GM19193 (cell line): ENCODE results near the gene REC8.
A peak's percentile ranks its signal among the peaks of the same experiment; 100 is the strongest.

Experiments used
- POLR2A ChIP-seq: IDR thresholded peaks from 4 replicates; pipeline ENCODE4 v1.6.1; 2011; ENCODE audit not compliant: insufficient read depth, insufficient read length; ENCODE audit errors: extremely low read depth

REC8 gene, protein sequence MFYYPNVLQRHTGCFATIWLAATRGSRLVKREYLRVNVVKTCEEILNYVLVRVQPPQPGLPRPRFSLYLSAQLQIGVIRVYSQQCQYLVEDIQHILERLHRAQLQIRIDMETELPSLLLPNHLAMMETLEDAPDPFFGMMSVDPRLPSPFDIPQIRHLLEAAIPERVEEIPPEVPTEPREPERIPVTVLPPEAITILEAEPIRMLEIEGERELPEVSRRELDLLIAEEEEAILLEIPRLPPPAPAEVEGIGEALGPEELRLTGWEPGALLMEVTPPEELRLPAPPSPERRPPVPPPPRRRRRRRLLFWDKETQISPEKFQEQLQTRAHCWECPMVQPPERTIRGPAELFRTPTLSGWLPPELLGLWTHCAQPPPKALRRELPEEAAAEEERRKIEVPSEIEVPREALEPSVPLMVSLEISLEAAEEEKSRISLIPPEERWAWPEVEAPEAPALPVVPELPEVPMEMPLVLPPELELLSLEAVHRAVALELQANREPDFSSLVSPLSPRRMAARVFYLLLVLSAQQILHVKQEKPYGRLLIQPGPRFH

DNA sequence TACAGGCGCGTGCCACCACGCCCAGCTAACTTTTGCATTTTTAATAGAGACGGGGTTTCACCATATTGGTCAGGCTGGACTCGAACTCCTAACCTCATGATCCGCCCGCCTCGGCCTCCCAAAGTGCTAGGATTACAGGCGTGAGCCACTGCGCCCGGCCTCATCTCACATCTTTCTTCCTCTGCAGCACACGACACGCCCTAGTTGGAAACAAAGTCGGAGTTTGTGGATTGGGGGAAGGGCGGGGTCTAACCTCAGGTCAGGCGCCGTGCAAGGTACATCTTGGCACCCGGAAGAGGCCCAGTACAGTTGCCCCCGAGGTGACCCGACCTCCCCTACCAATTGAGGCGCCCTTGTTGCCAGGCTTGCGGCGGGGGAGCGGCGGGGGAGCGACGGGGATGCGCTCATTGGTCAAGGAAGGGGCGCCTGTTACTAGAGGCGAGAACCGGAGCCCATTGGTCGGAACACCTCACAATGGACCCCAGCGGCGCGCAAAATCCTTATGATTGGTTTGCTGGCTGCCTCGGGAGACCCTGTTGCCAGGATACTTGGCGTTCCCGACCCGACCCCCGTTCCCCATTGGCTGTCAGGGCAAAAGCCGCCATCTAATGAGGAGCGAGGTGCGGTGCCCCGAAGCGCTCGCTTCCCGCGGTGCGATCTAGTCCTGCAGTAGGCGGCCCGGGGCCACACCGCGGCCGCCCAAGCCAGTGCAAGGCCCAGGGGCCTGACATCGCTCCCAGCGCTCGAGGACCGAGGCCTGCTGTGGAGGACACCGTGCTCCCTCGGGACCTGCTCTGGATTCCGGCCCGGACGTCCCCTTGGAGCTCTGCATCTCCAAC, at the start of gene REC8:
REC8 (plus strand) TSS at position 659 of the 839 bp plus-strand sequence. CDS start 473 bp downstream, outside the sequence.
- peak; percentile 75 for TF ChIP-seq POLR2A

DNA sequence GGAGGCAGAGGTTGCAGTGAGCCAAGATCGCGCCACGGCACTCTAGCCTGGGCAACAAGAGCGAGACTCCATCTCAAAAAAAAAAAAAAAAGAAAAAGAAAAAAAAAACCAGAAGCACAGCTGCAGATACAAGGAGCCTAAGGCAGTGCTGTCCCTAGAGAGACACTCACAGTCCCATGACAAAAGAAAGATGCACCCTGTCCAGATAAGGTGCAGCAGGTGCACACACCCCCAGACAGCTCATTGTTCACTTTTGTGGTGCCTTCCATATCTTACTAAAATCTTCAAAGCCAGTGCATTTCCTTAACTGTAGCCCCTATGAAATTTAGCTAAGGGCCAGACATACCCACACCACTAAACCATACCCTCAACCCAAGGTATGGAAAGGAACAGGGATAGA, 49.5 kb upstream of the REC8 start:
- no peak for TF ChIP-seq POLR2A

DNA sequence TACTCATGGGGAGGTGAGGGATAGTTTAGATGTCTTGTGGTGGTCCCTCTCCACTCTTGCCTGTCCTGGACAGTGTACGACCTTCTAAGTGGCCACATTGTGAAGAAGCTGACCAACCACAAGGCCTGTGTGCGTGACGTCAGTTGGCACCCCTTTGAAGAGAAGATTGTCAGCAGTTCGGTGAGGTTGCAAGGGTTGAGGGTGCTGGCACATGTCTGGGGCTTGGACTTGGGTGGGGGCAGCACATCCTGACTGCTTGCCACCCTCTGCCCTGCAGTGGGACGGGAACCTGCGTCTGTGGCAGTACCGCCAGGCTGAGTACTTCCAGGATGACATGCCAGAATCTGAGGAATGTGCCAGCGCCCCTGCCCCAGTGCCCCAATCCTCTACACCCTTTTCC, 49.0 kb upstream of the REC8 start:
- TF ChIP-seq POLR2A, result no peak

DNA sequence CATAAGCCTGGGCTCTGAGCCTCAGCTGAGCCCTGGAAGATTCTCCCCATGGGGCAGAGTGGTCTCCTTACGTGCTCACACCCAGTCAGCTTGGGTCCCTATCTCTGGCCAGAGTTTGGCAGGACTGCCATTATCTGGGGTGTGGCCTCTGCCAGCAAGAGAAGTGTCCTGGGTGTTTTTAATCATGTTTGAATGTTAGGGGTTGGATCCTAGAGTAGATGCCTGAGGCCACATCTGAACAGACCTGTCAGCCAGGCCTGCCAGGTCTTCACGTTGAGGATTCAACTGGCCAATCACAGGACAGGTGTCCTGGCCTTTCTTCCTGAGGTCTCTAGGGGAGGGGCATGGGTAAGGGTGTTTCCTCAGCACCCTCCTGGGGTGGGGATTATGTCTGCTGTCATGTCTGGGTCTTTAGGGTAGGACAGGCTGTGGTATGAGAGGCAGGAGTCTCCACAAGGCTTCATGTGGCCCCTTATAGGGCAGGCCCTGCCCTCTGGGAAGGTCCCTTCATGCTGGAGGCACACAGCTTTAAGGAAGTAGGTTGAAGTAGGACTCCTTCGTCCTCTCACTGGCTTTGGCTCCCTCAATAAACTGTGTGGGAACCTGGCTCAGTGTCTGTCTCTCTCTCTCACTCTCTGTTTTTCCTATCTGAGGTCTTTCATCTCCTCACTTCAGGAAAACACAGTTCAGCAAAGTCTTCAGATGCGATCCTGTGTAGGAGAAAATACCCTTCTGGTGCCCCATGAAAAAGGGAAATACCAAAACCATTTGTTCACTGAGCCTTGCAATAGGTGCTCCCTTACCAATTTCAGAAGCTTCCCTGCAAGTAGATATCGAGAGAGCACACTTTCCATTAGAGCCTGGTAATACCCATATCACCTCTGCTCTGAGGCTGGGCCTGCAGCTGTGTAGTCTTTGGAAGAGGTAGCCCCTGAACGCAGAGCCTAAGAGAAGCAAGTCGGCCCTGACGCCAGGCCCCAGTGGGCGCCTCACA, 48.2 kb upstream of the REC8 start:
- peak; percentile 16 for TF ChIP-seq POLR2A

DNA sequence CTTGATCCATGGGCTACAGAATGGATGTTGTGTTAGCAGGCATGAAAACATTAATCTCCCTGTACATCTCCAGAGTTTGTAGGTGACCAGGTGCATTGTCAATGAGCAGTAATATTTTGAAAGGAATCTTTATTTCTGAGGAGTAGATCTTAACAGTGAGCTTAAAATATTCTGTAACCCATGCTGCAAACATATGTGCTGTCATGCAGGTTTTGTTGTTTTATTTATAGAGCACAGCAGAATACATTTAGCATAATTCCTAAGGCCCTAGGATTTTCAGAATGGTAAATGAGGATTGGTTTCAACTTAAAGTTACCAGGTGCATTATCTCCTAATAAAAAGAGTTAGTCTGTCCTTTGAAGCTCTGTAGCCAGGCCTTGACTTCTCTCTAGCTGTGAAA, 44.9 kb upstream of the REC8 start:
- TF ChIP-seq POLR2A, result no peak

DNA sequence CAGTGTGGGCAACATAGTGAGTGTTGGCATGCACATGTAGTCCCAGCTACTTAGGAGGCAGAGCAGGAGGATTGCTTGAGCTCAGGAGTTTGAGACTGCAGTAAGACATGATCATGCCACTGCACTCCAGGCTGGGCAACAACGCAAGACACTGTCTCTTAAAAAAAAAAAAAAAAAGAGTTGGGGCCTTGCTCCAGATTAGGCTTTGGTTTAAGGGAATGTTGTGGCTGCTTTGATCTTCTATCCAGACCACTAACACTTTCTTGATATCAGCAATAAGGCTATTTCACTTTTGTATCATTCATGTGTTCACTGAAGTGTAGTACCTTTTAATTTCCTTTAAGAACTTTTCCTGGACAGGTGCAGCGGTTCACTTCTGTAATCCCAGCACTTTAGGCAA, 44.2 kb upstream of the REC8 start:
- TF ChIP-seq POLR2A, result no peak

DNA sequence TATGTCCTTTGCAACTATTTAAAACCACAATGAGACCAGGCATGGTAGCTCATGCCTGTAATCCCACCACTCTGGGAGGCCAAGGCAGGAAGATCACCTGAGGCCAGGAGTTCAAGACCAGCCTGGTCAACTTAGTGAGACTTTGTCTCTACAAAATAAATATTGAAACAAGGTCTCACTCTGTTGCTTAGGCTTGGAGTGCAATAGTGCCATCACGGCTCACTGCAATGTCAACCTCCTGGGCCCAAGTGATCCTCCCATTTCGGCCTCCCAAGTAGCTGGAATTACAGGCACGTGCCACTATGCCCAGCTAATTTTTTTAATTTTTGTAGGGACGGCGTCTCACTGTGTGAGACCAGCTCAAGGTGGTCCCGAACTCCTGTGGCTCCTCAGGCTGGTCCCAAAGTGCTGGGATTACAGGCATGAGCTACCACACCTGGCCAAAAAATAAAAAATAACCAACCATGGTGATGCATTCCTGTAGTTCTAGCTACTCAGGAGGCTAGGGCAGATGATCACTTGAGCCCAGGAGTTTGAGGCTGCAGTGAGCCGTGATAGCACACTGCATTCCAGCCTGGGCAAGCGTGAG, 42.4 kb upstream of the REC8 start:
- TF ChIP-seq POLR2A, result no peak

DNA sequence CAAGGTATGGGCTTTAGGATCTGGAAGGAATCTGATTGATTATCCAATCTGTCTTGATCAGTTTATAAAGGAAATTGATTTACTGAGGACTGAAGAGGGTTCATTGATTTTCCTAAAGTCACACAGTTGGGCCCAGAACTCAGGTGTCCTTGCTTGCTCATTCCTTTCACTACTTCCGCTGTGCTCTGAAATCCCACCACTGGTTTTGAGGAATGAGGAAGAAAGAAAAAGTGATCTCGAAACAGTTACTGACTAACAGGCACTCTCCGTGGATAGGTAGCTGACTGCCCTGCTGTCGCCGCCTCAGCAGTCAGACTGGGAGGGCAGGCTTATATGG, 41.5 kb upstream of the REC8 start, which contains the start of gene FITM1:
FITM1 (plus strand) TSS at position 280 of the 337 bp plus-strand sequence. CDS start 905 bp downstream, outside the sequence.
- no peak for TF ChIP-seq POLR2A

DNA sequence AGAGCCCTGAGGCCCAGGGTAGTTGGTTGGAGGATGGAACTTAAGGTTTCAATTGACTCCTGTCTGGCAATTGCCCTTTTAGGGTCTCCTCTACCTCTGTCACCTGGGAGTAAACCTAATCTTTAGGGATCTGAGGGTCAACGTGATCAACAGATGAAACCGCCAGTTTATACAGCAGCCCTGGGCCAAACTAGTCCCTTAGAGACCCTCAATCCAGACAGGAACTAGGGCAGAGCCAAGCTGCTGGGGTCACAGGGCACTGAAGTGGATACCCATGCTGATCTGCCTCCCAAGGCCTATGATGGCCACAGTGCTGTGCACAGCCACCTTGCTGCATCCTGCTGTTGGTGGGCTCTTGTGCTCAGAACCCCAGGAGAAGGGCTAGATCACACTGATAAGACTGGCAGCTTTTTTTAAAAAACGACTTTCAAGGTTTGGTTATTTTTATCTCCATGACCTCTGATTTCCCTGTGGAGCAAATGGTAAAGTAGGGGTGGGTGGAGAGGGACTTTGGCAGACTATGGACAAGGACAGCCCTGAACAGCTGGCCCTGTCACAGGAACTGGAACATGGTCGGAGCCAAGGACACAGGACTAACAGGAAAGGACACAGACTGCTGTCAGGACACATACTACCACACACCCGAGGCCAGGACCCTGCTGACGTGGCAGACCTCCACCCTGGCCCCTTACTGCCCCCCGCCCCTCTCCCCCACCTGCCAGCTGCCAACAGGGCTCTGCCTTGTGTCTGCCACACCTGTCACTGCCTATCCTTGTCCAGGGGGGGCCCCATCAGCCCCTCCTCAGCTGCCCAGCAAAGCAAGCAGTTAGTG, 40.9 kb upstream of the REC8 start:
- no peak for TF ChIP-seq POLR2A

DNA sequence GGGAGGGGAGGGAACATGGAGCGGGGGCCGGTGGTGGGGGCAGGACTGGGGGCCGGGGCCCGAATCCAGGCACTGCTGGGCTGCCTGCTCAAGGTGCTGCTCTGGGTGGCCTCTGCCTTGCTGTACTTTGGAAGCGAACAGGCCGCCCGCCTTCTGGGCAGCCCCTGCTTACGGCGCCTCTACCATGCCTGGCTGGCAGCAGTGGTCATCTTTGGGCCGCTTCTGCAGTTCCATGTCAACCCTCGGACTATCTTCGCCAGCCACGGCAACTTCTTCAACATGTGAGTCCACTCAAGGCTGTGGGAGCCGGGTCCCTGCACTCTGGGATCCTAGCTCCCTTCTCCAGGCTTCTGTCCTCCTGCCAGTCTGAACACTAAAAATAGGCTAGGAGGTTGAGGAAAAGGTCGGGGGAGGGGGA, 40.3 kb upstream of the REC8 start:
- TF ChIP-seq POLR2A, result no peak

DNA sequence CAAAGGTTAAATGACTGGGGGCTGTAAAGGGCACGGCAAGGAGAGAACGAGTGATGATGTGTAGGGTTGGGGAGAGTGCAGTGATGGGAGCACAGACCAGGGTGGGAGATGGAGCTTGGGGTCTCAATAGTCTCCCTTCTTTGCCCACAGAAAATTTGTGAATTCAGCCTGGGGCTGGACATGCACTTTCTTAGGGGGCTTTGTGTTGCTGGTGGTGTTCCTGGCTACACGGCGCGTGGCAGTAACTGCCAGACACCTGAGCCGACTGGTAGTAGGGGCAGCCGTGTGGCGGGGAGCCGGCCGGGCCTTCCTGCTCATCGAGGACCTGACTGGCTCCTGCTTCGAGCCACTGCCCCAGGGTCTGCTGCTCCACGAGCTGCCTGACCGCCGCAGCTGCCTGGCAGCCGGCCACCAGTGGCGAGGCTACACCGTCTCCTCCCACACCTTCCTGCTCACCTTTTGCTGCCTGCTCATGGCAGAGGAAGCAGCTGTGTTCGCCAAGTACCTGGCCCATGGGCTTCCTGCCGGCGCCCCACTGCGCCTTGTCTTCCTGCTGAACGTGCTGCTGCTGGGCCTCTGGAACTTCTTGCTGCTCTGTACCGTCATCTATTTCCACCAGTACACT, 39.7 kb upstream of the REC8 start:
- TF ChIP-seq POLR2A, result no peak

DNA sequence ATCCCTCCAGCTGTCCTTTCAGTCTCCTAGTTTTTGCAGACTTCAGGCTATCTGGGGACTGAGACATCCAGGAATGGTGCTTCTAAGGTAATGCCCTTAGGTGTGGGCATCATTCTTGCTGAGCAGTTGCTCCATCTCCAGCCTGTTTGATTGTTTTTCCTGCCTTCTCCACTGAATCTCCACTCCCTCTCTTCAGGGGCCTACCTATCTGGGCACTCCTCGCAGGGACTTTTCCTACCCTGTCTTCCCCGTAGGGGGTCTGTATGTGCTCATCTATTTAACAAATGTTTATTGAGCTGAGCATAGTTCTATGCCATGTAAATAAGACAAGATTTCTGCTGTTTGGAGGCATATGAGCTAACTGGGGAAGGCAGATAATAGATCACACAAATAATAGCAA, 38.9 kb upstream of the REC8 start:
- no peak for TF ChIP-seq POLR2A

DNA sequence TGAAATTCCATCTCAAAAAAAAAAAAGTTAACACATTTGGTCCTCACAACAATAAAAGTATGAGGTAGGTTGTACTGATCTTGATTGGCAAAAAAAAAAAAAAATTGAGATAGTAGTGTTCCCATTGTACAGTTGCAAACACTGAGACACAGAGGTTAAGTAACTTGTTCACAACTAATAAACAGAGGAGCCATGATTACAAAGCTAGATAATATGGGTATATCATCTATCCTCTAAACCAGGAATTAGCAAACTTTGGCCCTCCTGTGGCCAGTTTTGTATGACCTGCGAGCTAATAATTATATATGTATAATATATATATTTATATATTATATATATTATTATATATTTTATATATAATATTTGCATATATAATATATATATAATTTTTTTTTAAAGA, 38.1 kb upstream of the REC8 start:
- no peak for TF ChIP-seq POLR2A
